ENCODE measurements around the gene PDE11A.

The PDE11A gene

DNA sequence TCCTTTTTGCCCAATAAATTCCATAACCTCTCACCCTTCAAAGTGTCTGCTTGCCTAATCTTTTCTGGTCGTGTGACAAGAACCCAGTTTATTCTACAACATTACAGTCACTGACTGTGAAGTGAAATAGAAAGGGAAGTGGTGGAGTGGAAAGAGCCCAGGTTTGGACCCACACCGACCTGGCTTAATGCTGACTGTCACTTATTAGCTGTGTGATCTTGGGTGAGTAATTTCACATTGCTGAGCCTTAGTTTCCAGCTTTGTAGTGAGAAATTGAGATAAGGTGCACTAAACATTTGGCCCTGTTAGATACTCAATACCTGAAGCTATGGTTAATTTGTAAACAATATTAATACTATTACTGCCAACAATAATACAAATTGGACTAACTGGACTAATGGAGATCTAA is 388.9 kb downstream of the PDE11A start:
- DNase-seq, result no peak

- DNase-seq, result no peak
Observed at GRCh38 chr2:177682836-177683660, 389.5 kb downstream of the PDE11A start.

- no peak for DNase-seq
Observed at GRCh38 chr2:177682006-177682405, 390.6 kb downstream of the PDE11A start.

DNA sequence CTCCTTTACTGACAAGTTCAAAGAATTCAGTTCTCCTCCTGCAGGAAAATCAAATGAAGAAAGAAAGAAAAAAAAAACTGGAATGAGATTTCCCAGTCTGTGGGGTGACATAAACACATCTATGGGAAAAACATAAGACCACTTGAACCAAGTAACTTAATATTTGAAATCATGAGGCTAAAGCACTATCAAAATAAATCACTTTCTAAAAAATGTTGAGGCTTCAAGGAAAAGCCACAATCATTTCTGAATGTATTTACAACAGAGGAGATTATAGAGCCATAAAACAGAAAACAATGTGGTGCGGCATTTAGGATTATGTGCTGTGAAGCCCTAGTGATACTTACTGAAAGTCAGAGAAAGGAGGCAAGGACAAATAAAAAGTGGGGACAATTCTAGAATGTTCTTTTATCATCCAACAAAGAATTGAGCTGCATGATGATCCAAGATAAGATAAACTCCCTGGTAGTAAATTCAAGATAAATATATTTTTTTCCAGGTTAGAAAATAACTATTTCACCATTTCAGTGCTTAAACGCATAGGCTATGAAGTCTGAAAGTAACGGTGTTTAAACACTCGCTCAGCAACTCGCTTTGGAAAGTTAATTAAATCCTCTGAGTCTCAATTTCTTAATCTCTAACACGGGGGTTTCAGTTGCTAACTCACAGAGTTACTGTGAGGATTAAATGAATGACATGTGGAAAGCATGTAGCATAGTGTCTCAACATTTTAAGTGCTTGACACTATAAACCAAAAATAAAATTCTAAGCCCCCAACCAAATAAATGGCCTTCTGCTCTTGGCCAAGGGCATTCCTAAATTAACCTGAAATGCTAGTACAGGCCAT is 391.5 kb downstream of the PDE11A start:
- no peak for DNase-seq

DNA sequence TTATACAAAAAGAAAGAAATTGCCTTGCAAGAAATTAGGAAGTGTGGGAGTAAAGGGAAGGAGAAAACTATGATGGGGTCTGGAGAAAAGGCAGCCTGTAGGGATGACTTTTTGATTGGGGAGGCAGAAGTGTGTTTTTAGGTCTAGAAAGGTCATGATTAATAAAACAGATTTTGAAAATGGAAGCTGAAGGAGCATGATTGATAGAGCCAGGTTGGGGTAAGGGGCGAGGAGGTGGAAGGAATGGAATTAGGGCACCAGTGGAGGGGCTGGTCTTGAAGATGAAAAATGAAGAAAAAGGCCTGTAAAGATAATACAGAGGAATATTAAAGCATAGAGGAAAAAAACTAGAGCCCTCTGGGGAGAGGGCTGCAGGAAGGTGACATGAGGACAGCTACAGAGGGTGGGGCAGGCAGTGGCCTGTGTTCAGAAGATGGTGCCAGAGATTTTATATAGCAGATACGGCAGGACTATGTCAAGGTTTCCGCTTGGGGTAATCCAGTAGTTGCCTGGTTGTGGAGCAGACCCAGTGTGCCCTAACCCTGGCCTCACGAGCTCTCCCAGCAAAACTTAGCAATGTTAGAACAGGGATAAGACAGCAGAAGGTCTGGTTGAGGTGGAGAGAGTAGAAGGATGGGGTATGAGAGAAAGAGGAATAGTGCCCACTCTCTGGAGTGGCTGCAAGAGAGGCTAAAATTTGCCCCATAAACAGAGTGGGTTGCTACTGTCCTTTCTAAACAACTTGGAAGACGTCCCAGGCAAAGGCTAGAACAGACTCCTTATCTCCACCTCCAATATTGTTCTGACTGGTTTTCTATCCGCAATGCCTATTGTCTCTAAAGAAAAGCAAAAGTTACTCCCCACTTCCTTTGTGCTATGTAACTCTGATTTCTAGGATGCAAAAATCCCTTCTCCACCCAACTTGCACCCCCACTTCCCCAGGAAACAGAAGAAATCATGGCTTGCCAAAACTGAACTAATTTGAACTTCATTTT is 392.7 kb downstream of the PDE11A start:
- DNase-seq, result no peak

DNA sequence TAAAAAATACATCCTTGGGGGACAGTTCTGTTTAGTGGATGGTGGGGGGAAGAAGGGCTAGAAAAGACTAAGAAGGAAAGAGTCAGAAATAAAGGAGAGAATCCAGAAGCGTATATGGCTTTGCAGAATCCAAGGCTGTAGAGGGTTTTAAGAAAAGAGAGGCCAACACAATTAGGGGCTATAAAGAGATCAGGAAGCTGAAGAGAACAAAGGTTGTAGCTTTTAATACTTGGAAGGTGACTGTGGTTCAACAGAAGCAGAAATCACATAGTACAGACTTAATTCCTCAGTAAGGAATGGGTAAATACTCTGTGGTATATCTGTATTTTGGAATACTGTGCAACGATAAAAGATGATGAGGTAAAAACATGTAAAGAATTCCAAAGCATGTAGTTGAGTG is 393.6 kb downstream of the PDE11A start:
- no peak for DNase-seq

DNA sequence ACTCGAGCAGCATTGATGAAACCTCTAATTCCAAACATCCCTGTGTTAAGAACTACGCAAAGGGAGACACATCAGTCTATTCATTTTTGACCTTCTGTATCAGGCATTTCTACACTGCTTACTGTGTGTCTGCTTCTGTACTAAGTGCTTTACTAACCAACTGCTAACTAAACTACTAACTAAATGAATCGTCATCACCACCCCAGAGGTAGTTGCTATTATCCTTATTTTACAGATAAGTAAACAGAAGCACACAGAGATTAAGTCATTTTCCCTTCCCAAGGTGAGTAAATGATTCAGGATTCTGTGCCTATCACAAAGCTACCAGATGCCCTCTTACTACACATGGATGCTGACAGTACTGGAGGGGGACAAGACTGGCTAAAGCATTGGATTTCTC is 395.9 kb downstream of the PDE11A start:
- DNase-seq, result no peak

- no peak for DNase-seq
Observed at GRCh38 chr2:177675825-177676224, 396.8 kb downstream of the PDE11A start.

DNA sequence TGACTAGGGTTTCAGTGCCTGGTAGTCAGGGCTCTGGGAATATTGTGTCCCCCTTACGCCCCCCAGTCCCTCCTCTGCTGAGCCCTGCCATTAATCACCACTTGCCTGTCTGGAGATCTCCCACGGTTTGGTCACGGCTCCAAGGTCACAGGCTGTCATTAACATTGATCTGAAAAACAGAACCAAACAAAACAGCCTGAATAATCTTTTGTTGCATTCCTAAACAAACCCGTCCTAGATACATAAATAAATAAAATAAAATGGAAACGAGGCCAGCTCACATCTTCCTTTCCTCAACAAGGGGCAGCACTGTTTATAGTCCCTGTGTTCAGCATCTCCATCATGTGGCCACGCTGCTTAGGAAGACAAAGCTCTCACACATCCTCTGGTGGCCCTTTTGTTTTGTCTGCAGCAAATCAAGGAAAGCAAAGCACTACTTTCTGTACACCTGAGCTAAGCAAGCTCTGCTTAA is 397.2 kb downstream of the PDE11A start:
- no peak for DNase-seq

- no peak for DNase-seq
Observed at GRCh38 chr2:177673602-177674595, 398.7 kb downstream of the PDE11A start.

DNA sequence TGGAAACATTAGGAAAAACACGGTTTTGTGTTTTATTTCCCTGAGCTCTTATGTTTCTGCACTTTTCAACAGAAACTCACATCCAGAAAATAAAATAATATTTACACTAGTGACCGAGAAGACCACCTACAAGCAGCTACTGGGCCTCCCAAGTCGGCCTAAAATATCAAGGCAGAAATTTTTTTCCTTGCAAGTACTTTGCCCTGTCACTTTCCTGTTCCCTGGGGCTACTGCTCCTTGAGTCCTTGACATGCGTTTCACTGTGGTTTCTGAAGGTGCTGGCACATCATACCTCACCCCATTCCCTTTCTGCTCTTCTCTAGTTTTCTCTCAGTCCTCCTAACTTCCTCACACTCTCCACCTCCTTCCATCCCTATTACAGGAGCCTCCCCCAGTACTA is 400.9 kb downstream of the PDE11A start:
- DNase-seq, result no peak

GRCh38 chr2:177670791-177671535 is 401.6 kb downstream of the PDE11A start:
- DNase-seq, result no peak

GRCh38 chr2:177669625-177670330 is 402.8 kb downstream of the PDE11A start:
- DNase-seq, result no peak

- no peak for DNase-seq
Observed at GRCh38 chr2:177669201-177669600, 403.4 kb downstream of the PDE11A start.

- no peak for DNase-seq
Observed at GRCh38 chr2:177668617-177669016, 404.0 kb downstream of the PDE11A start.

- DNase-seq, result no peak
Observed at GRCh38 chr2:177667626-177668025, 405.0 kb downstream of the PDE11A start.

GRCh38 chr2:177666408-177666807 is 406.2 kb downstream of the PDE11A start:
- no peak for DNase-seq

- no peak for DNase-seq
Observed at GRCh38 chr2:177665948-177666347, 406.6 kb downstream of the PDE11A start.

- DNase-seq, result no peak
Observed at GRCh38 chr2:177665328-177665727, 407.2 kb downstream of the PDE11A start.

- DNase-seq, result no peak
Observed at GRCh38 chr2:177662895-177663294, 409.7 kb downstream of the PDE11A start.

Data from GF-D8 (cell line).